Mucosa of descending colon (tissue), 3 donors: Measurements from ENCODE around the gene CBFA2T3. TPM values are rescaled to one million over a fixed set of nuclear protein-coding genes. Genes with fewer than 3 reads are reported as not detected.
A peak's percentile ranks its signal among the peaks of the same experiment; 100 is the strongest.

Experiments
- ATAC-seq: fragments of 200-7000 bp; cut with Tn5 transposase; one replicate; pipeline ENCODE4 v1.9.1; 2020; ENCODE audit warnings: mild to moderate bottlenecking, moderate library complexity
- DNase-seq, 3 donors: peaks; one replicate each; pipeline ENCODE4 v3.0.0-alpha.2; 2020
- H3K36me3 ChIP-seq: fragments of 200-600 bp; one replicate; pipeline ENCODE4 v1.8.0; 2021; ENCODE audit warnings: low read depth, mild to moderate bottlenecking
- H3K4me1 ChIP-seq: fragments of 200-600 bp; one replicate; pipeline ENCODE4 v1.8.0; 2021; ENCODE audit warnings: low read depth, mild to moderate bottlenecking
- H3K4me3 ChIP-seq: fragments of 200-600 bp; one replicate; pipeline ENCODE4 v1.8.0; 2021; ENCODE audit warnings: mild to moderate bottlenecking
- H3K9me3 ChIP-seq: fragments of 200-600 bp; one replicate; pipeline ENCODE4 v1.8.0; 2021; ENCODE audit warnings: mild to moderate bottlenecking
- intact Hi-C, 2 donors: fragments of 100-400 bp; cut with DNase I in 1 of 2; cut with micrococcal nuclease in 1 of 2; formaldehyde crosslinking; loops; one replicate each; pipeline versions ENCODE4 v1.11.0 to v1.11.1; 2022; cut with DNase I, micrococcal nuclease
- total RNA-seq, 3 donors: library from RNA; stranded (reverse); fragmentation: NEBNext Ultra II Directional in 2 of 3; extraction: Animal tissue kit (Norgen Biotek cat#: 25700) in 2 of 3; gene quantifications; one replicate each; pipeline versions ENCODE4 v1.2.1 to v1.2.4, GENCODE V29; 2021 to 2023
- TF ChIP-seq, protein P1 (sequence below): fragments of 200-600 bp; IDR thresholded peaks from one replicate; pipeline ENCODE4 v1.8.0; 2022; ENCODE audit warnings: antibody characterized with exemption, mild to moderate bottlenecking
- donor health status: DM: no; HTN: no; CAD: no; lungs with moderate emphysema.
- donor health status: DM: no; HTN: no; CAD: no.
- donor health status: DM: no; HTN: yes; CAD: no.

The CBFA2T3 gene
- total RNA-seq, 3 donors from 2014 or later, result 6.9 to 12.8 (median 8.4) TPM

DNA sequence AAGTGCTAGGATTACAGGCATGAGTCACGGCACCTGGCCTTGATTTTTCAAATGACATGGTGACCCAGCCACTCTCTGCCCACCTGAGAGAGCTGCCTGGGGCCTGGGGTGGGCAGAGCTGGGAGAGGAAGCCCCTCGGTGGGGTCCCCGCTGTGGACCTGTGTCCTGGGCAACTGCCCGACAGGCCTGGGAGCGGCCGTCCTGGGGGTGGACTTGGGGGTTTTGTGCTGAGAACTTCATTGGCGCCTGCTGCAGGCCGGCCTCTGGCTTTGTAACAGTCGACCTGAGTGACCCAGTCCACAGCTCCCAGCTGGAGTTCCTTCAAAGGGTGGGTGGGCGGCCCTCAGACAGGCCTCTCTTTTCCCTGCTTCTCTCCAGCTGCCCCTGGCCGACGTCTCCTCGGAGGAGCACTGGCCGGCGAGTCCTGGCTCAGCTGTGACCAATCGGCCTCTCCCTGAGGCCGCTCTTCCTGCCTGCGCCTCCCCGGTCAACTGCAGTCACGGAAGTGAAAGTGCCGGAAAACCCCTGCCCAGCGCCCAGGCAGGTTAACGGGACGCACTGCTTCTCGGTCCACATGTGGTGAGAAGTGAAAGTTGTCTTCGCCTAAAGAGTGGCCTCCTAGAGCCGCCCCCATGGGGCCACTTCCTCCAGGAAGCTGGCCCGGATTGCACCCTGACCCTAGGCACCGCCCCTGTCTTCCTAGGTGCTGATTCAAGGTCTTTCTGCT lies 5.5 kb downstream of the CBFA2T3 start:
- Histone ChIP-seq H3K9me3 (no peaks in the 10 kb centered on the region), H3K4me3 (no peak overlapping the region), H3K36me3 (no peaks in the 10 kb centered on the region), H3K4me1 (peaks cover 1% of the 10 kb centered on the region)
- intact Hi-C loops, result no loop called here
- DNase-seq, result peak in 2 of 3 donors; percentile 35 to 80
- ATAC-seq, result peak; percentile 36
- TF ChIP-seq, protein P1, sequence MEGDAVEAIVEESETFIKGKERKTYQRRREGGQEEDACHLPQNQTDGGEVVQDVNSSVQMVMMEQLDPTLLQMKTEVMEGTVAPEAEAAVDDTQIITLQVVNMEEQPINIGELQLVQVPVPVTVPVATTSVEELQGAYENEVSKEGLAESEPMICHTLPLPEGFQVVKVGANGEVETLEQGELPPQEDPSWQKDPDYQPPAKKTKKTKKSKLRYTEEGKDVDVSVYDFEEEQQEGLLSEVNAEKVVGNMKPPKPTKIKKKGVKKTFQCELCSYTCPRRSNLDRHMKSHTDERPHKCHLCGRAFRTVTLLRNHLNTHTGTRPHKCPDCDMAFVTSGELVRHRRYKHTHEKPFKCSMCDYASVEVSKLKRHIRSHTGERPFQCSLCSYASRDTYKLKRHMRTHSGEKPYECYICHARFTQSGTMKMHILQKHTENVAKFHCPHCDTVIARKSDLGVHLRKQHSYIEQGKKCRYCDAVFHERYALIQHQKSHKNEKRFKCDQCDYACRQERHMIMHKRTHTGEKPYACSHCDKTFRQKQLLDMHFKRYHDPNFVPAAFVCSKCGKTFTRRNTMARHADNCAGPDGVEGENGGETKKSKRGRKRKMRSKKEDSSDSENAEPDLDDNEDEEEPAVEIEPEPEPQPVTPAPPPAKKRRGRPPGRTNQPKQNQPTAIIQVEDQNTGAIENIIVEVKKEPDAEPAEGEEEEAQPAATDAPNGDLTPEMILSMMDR, result no peak

DNA sequence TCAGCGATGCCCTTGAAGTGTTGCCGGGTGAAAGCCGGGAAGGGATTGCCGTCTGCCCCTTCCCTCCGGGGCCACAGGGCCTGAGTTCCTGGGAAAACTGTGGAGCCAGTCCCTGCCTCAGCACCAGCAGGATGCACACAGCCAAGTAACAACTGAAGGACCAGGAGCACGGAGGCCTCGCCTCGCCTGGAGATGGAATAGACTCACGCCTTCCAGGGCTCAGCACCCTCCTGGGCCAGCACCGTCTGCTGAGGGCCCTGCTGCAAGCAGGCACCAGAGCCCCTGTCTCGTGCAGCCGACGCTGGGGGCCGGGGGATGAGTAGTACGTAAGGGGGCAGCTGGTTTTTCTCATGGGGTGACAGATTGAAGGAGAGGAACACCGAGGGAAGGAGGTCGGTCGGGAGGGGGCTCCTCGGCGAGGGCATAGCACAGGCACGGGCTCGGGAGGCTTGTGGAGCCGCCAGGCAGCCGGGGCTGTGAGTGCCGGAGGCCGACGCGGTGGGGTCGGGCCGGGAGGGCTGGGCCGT lies 6.4 kb downstream of the CBFA2T3 start:
- Histone ChIP-seq H3K4me3 (no peak overlapping the region), H3K9me3 (no peaks in the 10 kb centered on the region), H3K36me3 (no peaks in the 10 kb centered on the region), H3K4me1 (no peaks in the 10 kb centered on the region)
- ATAC-seq (no peak), DNase-seq (no peak)
- TF ChIP-seq, protein P1, result no peak
- intact Hi-C loops, result no loop called here

DNA sequence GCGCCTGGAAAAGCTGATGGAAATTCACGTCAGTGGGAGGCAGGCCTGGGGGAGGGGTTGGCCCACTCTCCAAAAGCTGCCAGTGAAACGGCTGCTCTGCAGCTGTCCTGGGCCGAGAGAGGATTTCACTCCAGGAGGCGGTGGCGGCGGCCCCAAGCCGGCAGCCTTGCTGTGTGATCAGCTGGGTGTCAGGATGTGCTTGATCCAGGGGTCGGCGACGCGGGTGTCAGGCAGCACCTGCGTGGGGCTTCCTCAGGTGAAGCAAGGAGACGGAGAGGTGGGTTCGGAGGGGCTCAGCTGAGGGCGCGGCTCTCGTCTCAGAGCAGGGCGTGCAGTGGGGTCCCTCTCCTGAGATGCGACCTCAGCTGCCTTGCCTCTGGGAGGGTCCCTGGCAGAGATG lies 7.0 kb downstream of the CBFA2T3 start:
- no peaks in the 10 kb centered on the region for H3K4me1 ChIP-seq
- peak in 1 of 3 donors; percentile 50 for DNase-seq
- H3K4me3 ChIP-seq, result no peak overlapping the region
- intact Hi-C loops, result no loop called here
- H3K9me3 ChIP-seq, result no peaks in the 10 kb centered on the region
- no peaks in the 10 kb centered on the region for H3K36me3 ChIP-seq
- TF ChIP-seq, protein P1, result no peak
- ATAC-seq, result no peak

DNA sequence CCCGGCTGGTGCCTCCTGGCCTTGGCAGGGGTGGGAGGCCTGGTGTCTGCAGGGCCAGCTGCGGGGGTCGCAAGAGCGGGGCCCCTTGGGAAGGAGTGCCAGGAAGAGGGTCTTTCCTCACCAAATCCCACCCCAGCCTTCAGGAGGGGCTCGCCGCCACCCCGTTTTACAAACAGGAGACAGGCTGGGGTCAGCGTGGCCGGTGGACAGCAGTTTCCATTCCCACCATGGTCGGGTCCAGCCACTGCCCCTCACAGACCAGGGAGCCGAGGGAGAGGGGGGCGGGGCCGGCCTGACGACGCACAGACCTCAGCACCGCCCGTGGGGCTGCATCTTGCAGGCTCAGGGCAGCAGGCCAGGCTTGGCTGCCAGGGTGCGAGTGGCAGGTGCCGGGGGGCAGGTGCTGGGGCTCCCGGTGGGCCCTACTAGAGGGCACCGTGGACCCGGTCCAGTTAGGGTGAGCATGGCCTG lies 7.6 kb downstream of the CBFA2T3 start:
- no peak for ATAC-seq
- intact Hi-C loops, result no loop called here
- H3K36me3 ChIP-seq, result no peaks in the 10 kb centered on the region
- TF ChIP-seq, protein P1, result no peak
- H3K4me3 ChIP-seq, result no peak overlapping the region
- peak in 1 of 3 donors; percentile 59 for DNase-seq
- H3K9me3 ChIP-seq, result no peaks in the 10 kb centered on the region
- H3K4me1 ChIP-seq, result no peaks in the 10 kb centered on the region

DNA sequence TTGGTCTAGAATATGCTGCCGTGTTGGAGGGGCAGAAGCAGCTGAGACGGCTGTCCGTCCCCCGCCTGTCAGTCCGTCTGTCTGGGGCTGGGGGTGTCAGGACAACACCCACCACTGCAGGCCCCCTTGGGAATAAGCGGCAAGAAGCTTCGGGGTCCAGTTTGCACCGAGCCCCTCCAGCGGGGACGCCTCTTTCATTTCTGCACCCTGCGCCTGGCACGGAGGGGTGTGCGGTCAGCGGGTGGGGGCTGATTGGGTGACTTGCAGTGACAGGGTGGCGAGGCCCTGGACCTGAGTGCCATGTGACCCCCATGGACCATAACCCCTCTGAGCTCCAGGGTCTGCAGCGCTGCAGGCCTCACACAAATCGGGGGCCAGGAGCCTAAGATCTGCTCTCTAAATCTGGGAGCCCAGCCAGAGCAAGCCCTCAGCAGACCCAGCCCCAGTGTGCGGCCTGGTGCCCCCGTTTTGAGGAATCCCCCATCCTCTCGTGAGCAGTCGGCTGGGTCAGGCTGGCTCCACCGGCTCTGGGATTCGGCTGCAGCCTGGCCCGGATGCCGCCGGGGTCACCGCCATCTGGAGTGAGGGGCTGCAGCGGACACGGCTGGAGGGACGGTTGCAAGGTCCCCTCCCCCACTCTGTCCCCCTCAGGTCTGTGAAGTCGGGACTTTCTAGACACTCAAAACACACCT lies 8.3 kb downstream of the CBFA2T3 start:
- intact Hi-C loops, result no loop called here
- H3K4me1 ChIP-seq, result no peaks in the 10 kb centered on the region
- H3K36me3 ChIP-seq, result no peaks in the 10 kb centered on the region
- no peaks in the 10 kb centered on the region for H3K9me3 ChIP-seq
- DNase-seq, result peak in 1 of 3 donors; percentile 53
- no peak overlapping the region for H3K4me3 ChIP-seq
- no peak for ATAC-seq
- TF ChIP-seq, protein P1, result no peak
